GM12891 (cell line): ENCODE results near the gene SECTM1.

Experiments
- DNase-seq: peaks from one replicate; pipeline ENCODE4 v3.0.0; 2011; ENCODE audit warnings: low spot score; ENCODE audit not compliant: insufficient read length
- FAIRE-seq: peaks from 2 replicates; lab custom pipeline; 2011; peaks lifted over from hg19 to GRCh38; lab: Jason Lieb, UNC
- PAX5 ChIP-seq: IDR thresholded peaks from 2 replicates; pipeline ENCODE4 v1.6.1; 2011; ENCODE audit warnings: low read length, moderate library complexity, mild to moderate bottlenecking; ENCODE audit not compliant: insufficient read depth, severe bottlenecking
- POLR2A ChIP-seq: IDR thresholded peaks from 2 replicates; pipeline ENCODE4 v1.6.1; 2011; ENCODE audit warnings: low read depth, low read length, control low read depth
- POLR2AphosphoS5 ChIP-seq: IDR thresholded peaks from 2 replicates; pipeline ENCODE4 v1.6.1; 2011; ENCODE audit warnings: low read depth, low read length, control low read depth
- POU2F2 ChIP-seq: IDR thresholded peaks from 2 replicates; pipeline ENCODE4 v1.6.1; 2011; ENCODE audit warnings: low read depth, mild to moderate bottlenecking, control low read depth, low read length, moderate library complexity
- SPI1 ChIP-seq: IDR thresholded peaks from 2 replicates; pipeline ENCODE4 v1.6.1; 2011; ENCODE audit warnings: low read depth, low read length, control low read depth
- TAF1 ChIP-seq: IDR thresholded peaks from 2 replicates; pipeline ENCODE4 v1.6.1; 2011; ENCODE audit warnings: low read depth, low read length, control low read depth

SECTM1 gene

DNA sequence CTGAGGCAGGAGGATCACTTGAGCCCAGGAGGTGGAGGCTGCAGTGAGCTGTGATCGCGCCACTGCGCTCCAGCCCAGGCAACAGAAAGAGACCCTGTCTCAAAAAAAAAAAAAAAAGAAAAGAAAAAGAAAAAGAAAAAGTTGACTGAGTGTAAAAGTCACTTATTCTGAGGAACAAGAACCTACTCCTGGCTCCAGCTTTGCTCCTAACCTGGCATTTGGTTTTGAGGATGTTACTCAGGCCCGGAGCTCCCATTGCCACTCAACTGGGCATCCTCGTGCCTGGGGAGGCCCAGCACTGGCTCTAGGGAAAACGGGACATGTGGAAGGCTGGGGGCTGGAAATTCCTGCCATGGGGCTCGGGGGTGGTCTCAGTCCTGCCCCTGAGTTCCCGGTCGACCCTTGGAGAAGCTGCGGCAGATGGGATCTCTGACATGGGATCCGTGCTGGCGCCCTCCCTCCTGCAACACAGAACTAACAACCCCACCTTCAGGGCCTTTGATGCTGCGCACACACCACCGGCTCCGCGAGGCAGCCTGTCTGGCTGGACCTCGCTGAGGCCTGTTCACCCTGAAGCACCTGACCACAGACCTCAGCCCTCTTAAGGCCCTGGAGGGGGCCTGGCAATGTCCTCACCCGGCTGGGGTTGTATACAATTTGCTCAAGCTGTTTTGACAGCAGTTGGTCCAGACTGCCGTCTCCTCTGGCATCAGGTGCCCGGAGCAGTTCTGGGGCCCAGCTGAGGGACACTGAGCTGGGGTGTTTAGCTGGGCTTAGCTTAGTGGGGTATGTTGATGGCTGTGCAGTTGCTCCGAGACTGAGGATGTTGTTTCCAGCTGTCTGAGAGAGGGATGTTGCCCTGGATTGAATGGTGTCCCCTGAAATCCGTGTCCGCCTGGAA, 28.5 kb downstream of the SECTM1 start:
- DNase-seq (no peak), FAIRE-seq (no peak)
- no peak for TF ChIP-seq POU2F2

DNA sequence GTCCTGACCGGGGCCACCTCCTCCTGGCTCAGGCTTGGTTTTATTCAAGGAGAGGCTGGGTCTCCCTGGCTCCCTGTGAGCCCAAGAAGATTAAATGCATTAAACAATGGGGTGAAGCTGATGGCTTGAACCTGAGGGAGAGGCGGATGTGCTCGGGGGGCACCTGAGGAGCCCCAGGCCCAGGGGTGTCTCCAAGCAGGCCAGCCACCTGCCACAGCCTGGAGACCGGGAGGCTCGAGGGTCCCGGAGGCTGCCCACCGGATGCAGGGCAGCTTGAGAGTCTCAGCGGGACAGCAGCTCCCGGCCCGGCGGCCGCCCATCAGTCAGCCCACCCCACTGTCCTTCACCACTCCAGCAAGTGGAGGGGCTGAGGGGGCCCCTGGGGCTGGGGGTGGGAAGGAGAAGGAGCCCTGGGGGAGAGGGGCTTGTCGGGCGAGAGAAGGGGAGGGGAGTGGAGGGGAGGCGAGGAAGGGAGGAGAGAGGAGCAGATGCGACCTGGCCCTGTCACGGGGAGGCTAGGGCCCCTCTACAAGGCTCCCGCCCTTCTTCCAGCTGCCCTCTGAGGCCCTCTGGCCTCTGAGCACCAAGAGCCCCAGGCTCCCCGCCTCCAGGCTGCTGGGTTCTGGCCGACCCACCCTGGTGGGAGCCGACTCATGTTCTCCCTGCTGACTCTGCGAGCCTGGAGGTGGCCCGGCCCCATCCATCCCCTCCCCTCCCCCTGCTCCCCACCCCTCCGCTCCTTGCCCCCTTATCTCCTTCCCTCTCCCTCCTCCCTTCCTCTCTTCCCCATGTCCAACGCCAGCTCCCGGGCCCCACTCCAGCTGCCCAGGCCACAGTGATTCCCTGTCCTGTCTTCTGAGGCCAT, 29.4 kb downstream of the SECTM1 start:
- FAIRE-seq, result no peak
- TF ChIP-seq TAF1 (no peak), SPI1 (no peak), PAX5 (no peak), POU2F2 (no peak), POLR2AphosphoS5 (no peak), POLR2A (no peak)
- no peak for DNase-seq

DNA sequence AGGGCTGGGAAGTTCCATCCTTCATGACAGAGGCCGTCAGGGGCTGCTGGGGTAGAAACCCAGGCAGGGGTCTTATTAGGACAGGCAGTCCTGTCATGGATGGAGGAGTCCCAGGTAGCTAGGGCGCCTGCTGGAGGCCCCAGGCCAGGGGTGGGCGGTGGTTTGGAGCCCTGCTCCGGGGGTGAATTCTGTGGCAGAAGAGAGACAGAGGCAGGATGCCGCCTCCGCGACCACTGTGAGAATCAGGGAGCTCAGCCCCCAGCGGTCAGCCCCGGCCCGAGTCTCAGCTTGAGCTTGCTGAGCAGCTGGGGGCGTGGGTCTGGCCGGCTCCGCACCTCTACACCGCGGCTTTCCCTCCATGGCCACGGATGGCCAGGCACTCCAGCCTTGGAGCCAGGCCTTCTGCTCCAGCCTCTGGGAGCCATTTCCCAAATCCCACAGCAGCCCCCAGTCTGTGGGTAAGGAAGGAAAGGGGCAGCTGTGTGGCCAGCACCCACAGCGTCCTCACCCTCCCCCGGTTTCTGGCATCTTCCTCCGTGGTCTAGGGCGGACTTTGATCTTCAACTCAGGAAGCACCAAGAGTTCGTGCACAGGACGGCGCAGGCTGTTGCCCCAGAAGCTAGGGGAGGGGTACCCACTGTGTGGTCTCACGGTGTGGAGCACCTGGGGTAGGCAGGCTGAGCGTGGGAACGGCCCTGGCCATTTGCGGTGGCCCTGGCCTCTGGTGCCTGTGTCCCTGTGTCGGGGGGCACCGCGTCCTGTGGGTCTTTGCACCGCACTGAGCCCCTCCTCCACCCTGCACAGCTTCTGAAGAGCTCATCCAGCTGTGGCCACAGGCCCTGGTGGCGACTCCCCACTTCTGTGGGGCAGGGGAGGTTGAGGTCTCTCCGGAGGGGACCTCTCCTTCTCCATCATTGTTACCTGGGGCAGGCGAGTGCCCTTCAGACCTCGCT, 30.3 kb downstream of the SECTM1 start:
- TF ChIP-seq POU2F2 (no peak), TAF1 (no peak), SPI1 (no peak), POLR2A (no peak), POLR2AphosphoS5 (no peak), PAX5 (no peak)
- DNase-seq (no peak), FAIRE-seq (no peak)

DNA sequence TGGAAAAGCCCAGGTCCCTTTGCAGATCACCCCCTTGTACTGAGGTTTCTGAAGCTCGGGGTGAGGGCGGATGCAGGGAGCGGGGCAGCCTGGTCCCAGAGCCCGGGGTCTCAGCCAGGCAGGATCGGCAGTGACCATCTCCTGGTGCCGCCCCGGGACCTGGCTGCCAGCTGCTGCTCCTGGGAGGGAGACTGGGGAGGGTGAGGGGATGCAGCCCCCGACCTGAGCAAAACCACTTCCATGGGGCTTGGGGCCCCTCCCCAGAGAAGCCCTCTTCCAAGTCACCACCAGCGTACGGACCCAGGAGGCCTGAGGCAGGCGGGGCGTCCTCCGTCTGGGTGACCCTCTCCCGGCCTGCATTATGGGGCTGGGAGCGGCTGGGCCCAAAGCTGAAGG, 31.0 kb downstream of the SECTM1 start:
- no peak for TF ChIP-seq TAF1
- no peak for TF ChIP-seq POU2F2
- no peak for TF ChIP-seq PAX5
- no peak for DNase-seq
- no peak for FAIRE-seq

DNA sequence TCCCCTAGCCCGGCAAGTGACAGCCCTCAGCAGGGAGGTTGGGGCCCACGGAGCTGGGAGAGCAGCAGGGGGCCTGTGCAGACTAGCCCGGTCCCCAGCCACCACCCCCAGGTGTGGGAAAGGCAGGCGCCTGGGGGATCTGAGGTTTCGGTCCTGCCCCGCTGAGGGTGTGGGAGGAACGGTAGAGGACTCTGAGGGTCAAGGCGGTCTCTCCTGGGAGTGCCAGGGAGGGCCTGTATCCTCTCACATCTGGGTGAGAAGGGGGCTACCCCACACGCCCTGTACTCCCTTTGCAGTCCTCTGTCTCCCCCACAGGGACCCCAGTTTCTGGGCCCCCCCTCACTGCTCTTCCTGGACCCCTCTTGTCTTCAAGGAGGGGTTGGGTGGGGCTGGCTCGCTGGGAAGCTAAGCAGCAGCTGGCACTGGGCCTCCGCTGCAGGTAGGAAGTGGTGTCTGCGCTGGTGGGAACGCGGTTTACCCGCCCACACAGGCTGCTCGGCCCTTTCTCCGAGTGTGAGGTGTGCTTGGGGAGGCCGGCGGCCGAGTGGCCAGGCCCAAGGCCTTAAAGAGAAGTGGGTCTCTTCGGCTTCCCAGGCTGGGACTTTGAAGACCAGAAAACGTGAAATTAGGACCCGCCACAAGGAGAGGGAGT, 31.5 kb downstream of the SECTM1 start:
- peak; percentile 73 for DNase-seq
- TF ChIP-seq SPI1, result peak; percentile 73
- TF ChIP-seq POU2F2, result no peak
- TF ChIP-seq POLR2A, result no peak
- no peak for FAIRE-seq

DNA sequence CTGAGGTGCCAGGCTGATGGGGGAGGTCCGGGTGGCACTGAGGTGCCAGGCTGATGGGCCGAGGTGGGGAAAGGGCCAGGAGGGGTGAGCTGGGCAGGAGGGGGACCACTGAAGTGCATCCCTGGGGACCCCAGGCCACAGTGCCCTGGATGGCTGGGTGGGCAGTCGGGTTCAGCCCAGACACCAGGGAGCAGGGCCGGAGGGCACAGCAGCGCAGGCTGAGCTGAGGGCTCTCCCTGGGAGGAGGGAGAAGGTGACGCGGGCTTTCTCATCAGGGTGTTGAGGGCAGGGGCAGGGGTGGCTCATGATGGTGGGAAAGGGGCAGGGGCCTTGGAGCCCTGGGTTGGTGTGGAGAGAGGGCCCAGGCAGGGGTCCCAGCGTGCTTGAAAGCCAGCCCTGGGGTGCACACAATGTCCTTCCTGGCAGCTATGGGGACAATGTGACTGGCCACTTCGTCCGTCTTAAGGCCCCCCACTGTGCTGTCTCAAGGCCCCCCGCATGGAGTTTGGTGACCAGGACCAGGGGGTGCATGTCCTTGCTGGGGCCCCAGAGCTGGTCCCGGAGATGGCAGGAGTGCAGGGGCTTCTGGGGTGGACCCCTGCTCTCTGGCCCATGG, 32.2 kb downstream of the SECTM1 start:
- no peak for FAIRE-seq

DNA sequence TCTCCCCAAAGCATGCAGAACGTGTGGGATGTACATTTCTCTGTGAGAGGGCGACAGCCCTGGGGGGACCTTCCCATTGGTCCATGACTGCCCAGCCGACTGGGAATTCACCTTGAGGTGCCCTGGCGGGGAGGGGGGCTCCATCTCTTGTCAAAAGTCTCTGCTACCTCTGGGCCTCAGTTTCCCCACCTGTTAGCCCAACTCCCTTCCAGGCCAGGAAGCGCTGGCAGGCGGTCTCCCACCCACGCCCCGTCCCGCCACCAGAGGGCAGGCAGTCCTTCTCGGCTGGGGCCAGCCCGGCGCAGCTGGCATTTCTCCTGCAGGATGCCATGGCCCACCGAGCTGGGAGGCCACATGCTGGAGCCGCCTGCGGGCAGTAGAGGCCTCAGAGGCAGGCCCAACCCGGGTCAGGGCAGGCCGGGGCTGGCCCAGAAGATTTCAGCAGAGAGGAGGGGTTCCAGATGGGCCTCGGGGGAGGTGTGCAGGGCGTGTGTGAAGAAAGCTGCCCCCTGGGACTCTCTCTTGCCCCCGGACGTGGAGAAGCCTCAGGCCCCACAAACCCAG, 32.8 kb downstream of the SECTM1 start:
- FAIRE-seq (peak; percentile 33), DNase-seq (no peak)
- TF ChIP-seq SPI1, result no peak
- TF ChIP-seq PAX5, result no peak
- TF ChIP-seq POLR2AphosphoS5, result no peak

More for the DNA sequence above, 32.2 kb downstream of the SECTM1 start:
- no peak for TF ChIP-seq TAF1
- TF ChIP-seq POLR2A, result no peak
- TF ChIP-seq POLR2AphosphoS5, result no peak
- TF ChIP-seq SPI1, result no peak
- no peak for TF ChIP-seq PAX5
- no peak for DNase-seq

DNA sequence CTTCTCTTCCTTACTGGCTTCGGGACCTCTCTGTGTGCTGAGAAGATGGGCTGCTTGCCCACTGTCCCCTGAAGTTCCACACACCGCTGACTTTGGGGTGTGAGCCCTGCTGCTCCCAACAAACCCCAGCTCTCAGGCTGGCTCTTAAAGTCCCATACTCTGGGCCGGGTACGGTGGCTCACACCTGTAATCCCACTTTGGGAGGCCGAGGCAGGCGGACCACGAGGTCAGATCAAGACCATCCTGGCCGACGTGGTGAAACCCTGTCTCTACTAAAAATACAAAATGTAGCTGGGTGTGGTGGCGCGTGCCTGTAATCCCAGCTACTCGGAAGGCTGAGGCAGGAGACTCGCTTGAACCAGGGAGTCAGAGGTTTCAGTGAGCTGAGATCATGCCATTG, 33.3 kb downstream of the SECTM1 start:
- TF ChIP-seq PAX5, result no peak
- TF ChIP-seq POU2F2, result no peak
- TF ChIP-seq SPI1, result no peak
- TF ChIP-seq TAF1, result no peak
- no peak for TF ChIP-seq POLR2AphosphoS5
- TF ChIP-seq POLR2A, result no peak
- DNase-seq, result no peak
- no peak for FAIRE-seq

DNA sequence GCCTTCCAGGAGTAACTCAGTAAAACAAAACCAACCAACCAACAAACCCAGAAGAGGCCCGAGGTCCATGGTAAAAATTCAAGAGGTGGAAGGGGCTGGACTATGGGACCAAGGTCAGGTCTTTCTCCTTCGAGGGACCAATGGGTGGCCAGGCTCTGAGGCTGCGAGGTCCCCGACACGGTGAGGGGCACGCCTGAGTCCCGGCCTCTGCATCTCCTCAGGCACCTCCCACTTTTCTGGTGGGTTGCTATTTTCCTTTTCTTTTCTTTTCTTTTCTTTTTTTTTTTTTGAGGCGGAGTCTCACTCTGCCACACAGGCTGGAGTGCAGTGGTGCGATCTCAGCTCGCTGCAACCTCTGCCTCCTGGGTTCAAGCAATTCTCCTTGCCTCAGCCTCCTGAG, 34.1 kb downstream of the SECTM1 start:
- DNase-seq, result no peak
- TF ChIP-seq SPI1 (no peak), POU2F2 (no peak), POLR2AphosphoS5 (no peak)

More for the DNA sequence above, 34.1 kb downstream of the SECTM1 start:
- FAIRE-seq, result no peak
